ENCODE data around the gene STOX2.

The STOX2 gene

GRCh38 chr4:183889190-183889589 lies 15.9 kb upstream of the STOX2 start:
- no peak for DNase-seq

GRCh38 chr4:183897193-183897592 lies 7.9 kb upstream of the STOX2 start:
- no peak for DNase-seq

GRCh38 chr4:183898456-183898855 lies 6.7 kb upstream of the STOX2 start:
- DNase-seq: no peak

GRCh38 chr4:183903021-183903760 lies 1.9 kb upstream of the STOX2 start:
- no peak for DNase-seq

- DNase-seq: no peak
These were observed 734 bp downstream of the STOX2 start for GRCh38 chr4:183905593-183906488.

GRCh38 chr4:183906489-183906738 lies 1.3 kb downstream of the STOX2 start:
- DNase-seq: no peak

GRCh38 chr4:183906739-183907651 lies 1.9 kb downstream of the STOX2 start:
- no peak for DNase-seq

GRCh38 chr4:183907871-183908683 lies 3.0 kb downstream of the STOX2 start:
- no peak for DNase-seq

GRCh38 chr4:183909187-183909586 lies 4.1 kb downstream of the STOX2 start:
- DNase-seq: no peak

- DNase-seq: no peak
These were observed 4.7 kb downstream of the STOX2 start for GRCh38 chr4:183909801-183910200.

GRCh38 chr4:183912585-183912984 lies 7.5 kb downstream of the STOX2 start:
- no peak for DNase-seq

- DNase-seq: no peak
These were observed 10.9 kb downstream of the STOX2 start for GRCh38 chr4:183915976-183916375.

GRCh38 chr4:183918696-183919095 lies 13.6 kb downstream of the STOX2 start:
- DNase-seq: no peak

- DNase-seq: no peak
These were observed 14.0 kb downstream of the STOX2 start for GRCh38 chr4:183919141-183919540.

- no peak for DNase-seq
These were observed 15.4 kb downstream of the STOX2 start for GRCh38 chr4:183920512-183920911.

- DNase-seq: no peak
These were observed 16.2 kb downstream of the STOX2 start for GRCh38 chr4:183921335-183921734.

GRCh38 chr4:183924362-183925044 lies 19.4 kb downstream of the STOX2 start:
- DNase-seq: no peak

GRCh38 chr4:183926950-183927349 lies 21.8 kb downstream of the STOX2 start:
- no peak for DNase-seq

GRCh38 chr4:183932576-183932975 lies 27.5 kb downstream of the STOX2 start:
- no peak for DNase-seq

GRCh38 chr4:183934761-183935160 lies 29.7 kb downstream of the STOX2 start:
- DNase-seq: no peak

GRCh38 chr4:183935355-183936005 lies 30.4 kb downstream of the STOX2 start:
- DNase-seq: no peak
